Keratinocyte (primary cell): ENCODE data around the gene CENPP.

Experiments used
- EZH2 ChIP-seq: IDR thresholded peaks from one replicate; pipeline ENCODE4 v1.6.1; 2012; ENCODE audit warnings: inconsistent platforms, mild to moderate bottlenecking, low read length, moderate library complexity
- TF ChIP-seq, protein P1 (sequence below), 3 experiments: IDR thresholded peaks in 1 of 3; conservative IDR thresholded peaks in 1 of 3; optimal IDR thresholded peaks in 1 of 3; 2 replicates in 2 of 3; 3 replicates in 1 of 3; pipeline versions ENCODE3 to v1.5.1; 2011; ENCODE audit warnings: low read length in 3 of 3, mild to moderate bottlenecking in 3 of 3, moderate library complexity in 2 of 3, control low read depth in 1 of 3, inconsistent platforms in 1 of 3; ENCODE audit not compliant: insufficient read depth in 2 of 3; ENCODE audit errors: extremely low read depth in 1 of 3

GRCh38 chr9:92514635-92515034, 188.9 kb downstream of the CENPP start:
- TF ChIP-seq, protein P1, sequence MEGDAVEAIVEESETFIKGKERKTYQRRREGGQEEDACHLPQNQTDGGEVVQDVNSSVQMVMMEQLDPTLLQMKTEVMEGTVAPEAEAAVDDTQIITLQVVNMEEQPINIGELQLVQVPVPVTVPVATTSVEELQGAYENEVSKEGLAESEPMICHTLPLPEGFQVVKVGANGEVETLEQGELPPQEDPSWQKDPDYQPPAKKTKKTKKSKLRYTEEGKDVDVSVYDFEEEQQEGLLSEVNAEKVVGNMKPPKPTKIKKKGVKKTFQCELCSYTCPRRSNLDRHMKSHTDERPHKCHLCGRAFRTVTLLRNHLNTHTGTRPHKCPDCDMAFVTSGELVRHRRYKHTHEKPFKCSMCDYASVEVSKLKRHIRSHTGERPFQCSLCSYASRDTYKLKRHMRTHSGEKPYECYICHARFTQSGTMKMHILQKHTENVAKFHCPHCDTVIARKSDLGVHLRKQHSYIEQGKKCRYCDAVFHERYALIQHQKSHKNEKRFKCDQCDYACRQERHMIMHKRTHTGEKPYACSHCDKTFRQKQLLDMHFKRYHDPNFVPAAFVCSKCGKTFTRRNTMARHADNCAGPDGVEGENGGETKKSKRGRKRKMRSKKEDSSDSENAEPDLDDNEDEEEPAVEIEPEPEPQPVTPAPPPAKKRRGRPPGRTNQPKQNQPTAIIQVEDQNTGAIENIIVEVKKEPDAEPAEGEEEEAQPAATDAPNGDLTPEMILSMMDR (optimal IDR thresholded peaks at IDR 0.05 in 1 of 3, IDR thresholded peaks at IDR 0.05 in 1 of 3, conservative IDR thresholded peaks at IDR 0.05 in 1 of 3; ENCODE audit: extremely low read depth in 1 of 3, insufficient read depth in 2 of 3, low read length in 3 of 3), result no peak
- TF ChIP-seq EZH2, result no peak
